Stimulated activated CD8-positive, alpha-beta memory T cell treated with anti-CD3 and anti-CD28 coated beads, Interleukin-4, amount 100 ng/mL, for 1 hour (primary cell): ENCODE data around the gene KIF16B.

Experiments used
- DNase-seq, 2 donors: peaks; one replicate each; pipeline ENCODE4 v3.0.0-alpha.2; 2020; ENCODE audit warnings: low read depth in 2 of 2, low spot score in 1 of 2

KIF16B gene

GRCh38 chr20:16363506-16364319, 209.5 kb downstream of the KIF16B start:
- DNase-seq = no peak

GRCh38 chr20:16362642-16363041, 210.6 kb downstream of the KIF16B start:
- DNase-seq = no peak

- no peak for DNase-seq
Measured at GRCh38 chr20:16360668-16361067, 212.6 kb downstream of the KIF16B start.

- no peak for DNase-seq
Measured at GRCh38 chr20:16353417-16353781, 219.8 kb downstream of the KIF16B start.

GRCh38 chr20:16352751-16353416, 220.4 kb downstream of the KIF16B start:
- DNase-seq = no peak

- no peak for DNase-seq
Measured at GRCh38 chr20:16352321-16352720, 220.9 kb downstream of the KIF16B start.

- no peak for DNase-seq
Measured at GRCh38 chr20:16351415-16351814, 221.8 kb downstream of the KIF16B start.

- DNase-seq = no peak
Measured at GRCh38 chr20:16350465-16350864, 222.8 kb downstream of the KIF16B start.

- no peak for DNase-seq
Measured at GRCh38 chr20:16349523-16350260, 223.6 kb downstream of the KIF16B start.

GRCh38 chr20:16346956-16347355, 226.3 kb downstream of the KIF16B start:
- DNase-seq = no peak

GRCh38 chr20:16337707-16338106, 235.5 kb downstream of the KIF16B start:
- DNase-seq = no peak

GRCh38 chr20:16327606-16328005, 245.6 kb downstream of the KIF16B start:
- DNase-seq = no peak

- DNase-seq = no peak
Measured at GRCh38 chr20:16321291-16321690, 252.0 kb downstream of the KIF16B start.

- no peak for DNase-seq
Measured at GRCh38 chr20:16317445-16318362, 255.5 kb downstream of the KIF16B start.

GRCh38 chr20:16316513-16316912, 256.7 kb downstream of the KIF16B start:
- no peak for DNase-seq

GRCh38 chr20:16314748-16315159, 258.5 kb downstream of the KIF16B start:
- no peak for DNase-seq

GRCh38 chr20:16314320-16314719, 258.9 kb downstream of the KIF16B start:
- DNase-seq = no peak

GRCh38 chr20:16313917-16314316, 259.3 kb downstream of the KIF16B start:
- no peak for DNase-seq

GRCh38 chr20:16312998-16313397, 260.2 kb downstream of the KIF16B start:
- no peak for DNase-seq

GRCh38 chr20:16311756-16312155, 261.5 kb downstream of the KIF16B start:
- no peak for DNase-seq

- DNase-seq = no peak
Measured at GRCh38 chr20:16308754-16309153, 264.5 kb downstream of the KIF16B start.
